Activated naive CD4-positive, alpha-beta T cell (primary cell): Measurements from ENCODE around the gene TTC23.
A peak's percentile ranks its signal among the peaks of the same experiment; 100 is the strongest.

ENCODE experiments used
- DNase-seq, 4 experiments: peaks; one replicate each; lab custom pipeline; 2025; lab: John Stamatoyannopoulos, UW

TTC23 gene

GRCh38 chr15:99102332-99103235 lies 146.8 kb downstream of the TTC23 start:
- no peak for DNase-seq

DNA sequence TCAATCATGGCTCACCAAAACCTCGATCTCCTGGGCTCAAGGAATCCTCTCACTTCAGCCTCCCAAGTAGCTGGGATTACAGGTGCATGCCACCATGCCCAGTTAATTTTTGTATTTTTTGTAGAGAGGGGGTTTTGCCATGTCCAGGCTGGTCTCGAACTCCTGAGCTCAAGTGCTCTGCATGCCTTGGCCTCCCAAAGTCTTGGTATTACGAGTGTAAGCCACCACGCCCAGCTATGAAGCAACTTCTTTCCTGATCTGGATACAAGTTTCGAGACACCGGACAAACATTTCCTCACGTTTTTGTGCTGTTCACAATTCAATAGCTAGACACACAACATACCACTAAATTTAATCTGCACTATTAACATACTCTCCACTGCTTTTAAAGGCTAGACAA lies 147.9 kb downstream of the TTC23 start:
- no peak for DNase-seq

- DNase-seq: peak in 2 of 4 experiments; percentile 5
Observed at GRCh38 chr15:99100245-99101173, 148.9 kb downstream of the TTC23 start.

- no peak for DNase-seq
Observed at GRCh38 chr15:99099661-99100060, 149.7 kb downstream of the TTC23 start.

GRCh38 chr15:99098991-99099390 lies 150.4 kb downstream of the TTC23 start:
- DNase-seq: no peak

DNA sequence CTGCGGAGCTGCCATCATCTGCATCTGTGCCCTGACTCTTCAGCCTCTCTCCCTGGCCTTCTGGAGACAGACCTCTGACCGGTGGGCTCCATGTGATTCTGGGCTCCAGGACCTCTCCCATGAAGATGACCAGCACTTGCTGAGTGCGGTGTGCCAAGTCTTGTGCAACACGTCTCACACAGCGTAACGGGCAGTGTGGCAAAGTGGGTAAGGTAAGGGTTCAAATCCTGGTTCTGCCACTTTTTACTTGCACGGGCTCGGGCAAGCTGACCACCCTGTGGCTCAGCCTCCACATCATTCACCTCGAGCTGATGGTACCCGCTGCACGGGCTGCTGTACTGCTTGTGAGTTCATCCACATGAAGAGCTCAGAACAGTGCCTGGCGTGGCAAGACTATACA lies 151.0 kb downstream of the TTC23 start:
- DNase-seq: no peak

- DNase-seq: no peak
Observed at GRCh38 chr15:99097441-99098410, 151.7 kb downstream of the TTC23 start.

DNA sequence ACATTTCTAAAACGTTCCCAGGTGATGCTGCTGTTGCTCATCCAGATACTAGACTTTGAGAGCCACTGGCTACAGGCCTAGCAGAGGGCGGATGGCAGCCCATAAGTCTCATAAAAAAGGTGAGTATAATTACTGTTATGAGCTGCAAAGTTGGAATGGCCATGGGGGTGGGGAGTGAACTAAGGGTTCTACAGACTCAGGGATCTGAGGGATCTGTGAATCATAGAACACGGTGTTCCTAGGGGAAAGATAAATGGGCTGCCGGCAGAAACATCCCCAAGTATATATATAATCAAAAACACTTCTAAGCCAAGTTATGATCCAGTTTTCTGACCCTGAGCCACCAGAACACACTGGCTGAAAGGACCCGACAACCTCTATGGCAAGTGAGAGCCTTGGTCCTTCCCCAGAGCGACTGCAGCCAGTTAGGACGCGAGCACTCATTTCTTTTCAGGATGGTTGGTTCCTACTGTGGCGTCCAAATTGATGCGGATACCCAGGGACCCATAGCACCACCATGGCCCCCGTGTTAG lies 152.4 kb downstream of the TTC23 start:
- no peak for DNase-seq

GRCh38 chr15:99096173-99096893 lies 153.0 kb downstream of the TTC23 start:
- DNase-seq: no peak

DNA sequence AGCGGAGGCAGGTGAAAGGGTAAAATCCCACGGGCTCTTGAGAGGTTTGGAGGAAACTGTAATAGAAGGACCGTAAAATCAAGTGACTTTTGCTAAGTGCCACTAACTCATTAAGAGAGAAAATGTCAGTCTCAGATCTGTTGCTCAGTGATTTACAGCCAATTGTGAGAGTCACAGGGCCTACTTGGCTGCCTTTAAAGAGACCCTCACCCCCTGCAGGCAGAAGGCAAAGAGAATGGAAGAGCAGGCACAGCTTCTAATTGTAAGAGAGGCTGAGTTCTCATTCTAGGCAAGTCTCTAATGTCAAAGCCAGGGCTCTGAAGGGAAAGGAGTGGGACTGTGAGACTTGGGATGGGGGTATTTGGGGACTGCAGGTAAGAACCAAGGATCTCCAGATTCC lies 153.8 kb downstream of the TTC23 start:
- DNase-seq: no peak

GRCh38 chr15:99092554-99093172 lies 156.7 kb downstream of the TTC23 start:
- no peak for DNase-seq

DNA sequence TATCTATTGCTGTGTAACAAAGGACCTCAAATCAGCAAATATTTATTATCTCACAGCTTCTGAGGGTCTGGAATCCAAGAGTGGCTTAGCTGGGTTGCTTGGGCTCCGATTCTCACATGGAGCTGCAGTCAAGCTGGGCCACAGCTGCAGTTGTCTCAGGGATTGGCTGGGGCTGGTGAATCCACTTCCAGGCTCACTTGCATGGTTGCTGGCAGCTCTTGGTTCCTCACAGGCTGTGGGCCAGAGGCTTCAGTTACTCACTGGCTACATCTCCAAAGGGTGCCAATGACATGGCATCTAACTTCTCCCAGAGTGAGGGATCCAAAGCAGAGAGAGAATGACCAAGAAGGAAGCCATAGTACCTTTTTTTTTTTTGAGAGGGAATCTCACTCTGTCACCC lies 158.4 kb downstream of the TTC23 start:
- no peak for DNase-seq

- DNase-seq: no peak
Observed at GRCh38 chr15:99090011-99090699, 159.2 kb downstream of the TTC23 start.

DNA sequence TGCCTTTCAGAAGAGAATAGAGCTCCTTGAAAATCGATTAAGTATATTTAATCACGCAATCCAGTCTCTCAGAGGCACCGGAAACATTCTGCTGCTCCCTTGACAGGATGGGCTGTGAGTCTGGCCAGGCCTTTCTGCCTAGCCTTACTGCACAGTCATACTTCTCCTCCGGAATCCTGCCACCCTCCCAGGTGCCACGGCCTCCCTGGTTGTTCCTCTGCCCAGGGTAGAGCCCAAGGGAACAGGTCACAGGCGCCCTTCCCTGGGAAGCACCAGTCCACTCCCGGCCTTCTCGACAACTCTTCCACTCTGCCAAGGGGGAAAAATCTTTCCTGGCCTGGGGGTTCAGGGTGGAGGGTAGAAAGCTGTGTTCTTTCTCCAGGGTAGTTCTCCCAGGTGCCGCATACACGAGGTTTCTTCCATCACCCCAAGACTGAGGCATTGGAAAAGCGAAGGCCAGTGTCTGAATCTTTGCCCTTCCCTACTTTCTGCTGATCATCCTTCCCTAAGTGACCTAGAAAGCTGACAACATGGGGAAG lies 161.9 kb downstream of the TTC23 start:
- no peak for DNase-seq

DNA sequence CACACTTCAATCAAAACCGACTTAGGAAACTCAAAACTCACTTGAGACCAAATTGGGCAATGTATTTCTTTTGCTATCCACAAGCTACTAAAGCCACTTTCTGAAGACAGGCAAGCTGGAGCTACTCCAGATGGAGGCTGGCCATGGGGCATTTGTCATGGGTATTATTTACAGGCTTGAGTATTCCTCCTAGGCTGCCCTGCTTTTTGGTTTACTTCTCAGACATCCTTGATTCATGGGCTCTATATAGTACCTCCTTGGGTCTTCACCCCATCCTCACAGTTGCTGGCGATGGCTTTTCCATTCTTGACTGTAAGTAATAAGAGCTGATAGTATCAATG lies 163.1 kb downstream of the TTC23 start:
- DNase-seq: no peak
